ENCODE measurements around the gene LGALS16.

DNA sequence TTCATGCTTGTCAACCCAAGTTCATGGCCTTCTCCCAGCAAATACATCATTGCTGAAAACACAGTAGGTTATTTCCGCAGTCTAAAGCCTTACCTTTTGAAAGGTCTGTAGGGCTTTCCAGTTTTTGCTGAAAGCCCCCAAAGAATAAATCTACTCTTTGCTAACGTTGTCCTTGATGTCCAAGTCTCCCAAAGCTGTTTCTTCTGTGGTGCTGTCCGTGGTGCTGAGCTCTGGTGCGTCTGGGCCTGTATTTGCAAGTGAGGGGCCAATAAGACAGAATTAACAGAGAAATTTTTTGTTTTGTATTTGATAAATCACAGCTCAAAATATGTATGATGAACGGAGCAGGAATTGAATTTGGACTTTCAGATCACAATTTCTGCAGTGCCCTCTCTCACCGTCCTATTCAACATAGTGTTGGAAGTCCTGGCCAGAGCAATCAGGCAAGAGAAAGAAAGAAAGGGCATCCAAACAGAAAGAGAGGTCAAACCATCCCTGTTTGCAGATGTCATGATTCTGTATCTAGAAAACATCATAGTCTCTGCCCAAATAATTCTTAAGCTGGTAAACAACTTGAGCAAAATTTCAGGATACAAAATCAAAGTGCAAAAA is 9.8 kb upstream of the LGALS16 start:
- TF ChIP-seq POLR2AphosphoS5 (IDR thresholded peaks at IDR 0.05; ENCODE audit: low read depth, low read length), result no peak
- TF ChIP-seq POLR2A (IDR thresholded peaks at IDR 0.05; ENCODE audit: low read depth, low read length), result no peak
